Common myeloid progenitor, CD34-positive (primary cell): ENCODE measurements around the gene MSANTD2.

Experiments used
- CTCF ChIA-PET: fragments of 350-600 bp; sonication (Branson Sonifier 250); formaldehyde crosslinking; loops from one replicate; lab custom pipeline; 2021; ENCODE audit warnings: antibody characterized with exemption; lab: Charles Lee
- POLR2A ChIA-PET: fragments of 350-600 bp; sonication (Branson Sonifier 250); formaldehyde crosslinking; loops from one replicate; lab custom pipeline; 2021; ENCODE audit warnings: antibody characterized with exemption; lab: Charles Lee
- DNase-seq, 3 donors: peaks; one replicate each; pipeline versions ENCODE4 v3.0.0 to v3.0.0-alpha.2; 2013
- H3K27ac ChIP-seq, 2 experiments: 1 replicate in 1 of 2; 2 replicates in 1 of 2; pipeline ENCODE4 v1.7.0; 2013; ENCODE audit warnings: inconsistent platforms in 2 of 2, low read length in 2 of 2, mild to moderate bottlenecking in 2 of 2, low read depth in 1 of 2, moderate library complexity in 1 of 2; ENCODE audit not compliant: severe bottlenecking in 2 of 2, insufficient read depth in 1 of 2, poor library complexity in 1 of 2
- H3K27me3 ChIP-seq, 5 experiments: replicated peaks in 2 of 5; 1 replicate in 3 of 5; 2 replicates in 2 of 5; pipeline versions ENCODE4 v1.6.1 to v1.7.0; 2013; ENCODE audit warnings: low read length in 4 of 5, mild to moderate bottlenecking in 2 of 5, moderate library complexity in 2 of 5, inconsistent platforms in 1 of 5; ENCODE audit not compliant: insufficient read depth in 5 of 5, control insufficient read depth in 4 of 5
- H3K36me3 ChIP-seq, 4 experiments: 1 replicate in 2 of 4; 2 replicates in 2 of 4; pipeline versions ENCODE4 v1.6.1 to v1.7.0; 2013; ENCODE audit warnings: low read length in 3 of 4, control low read depth in 1 of 4, mild to moderate bottlenecking in 1 of 4; ENCODE audit not compliant: control insufficient read depth in 4 of 4, insufficient read depth in 4 of 4
- H3K4me1 ChIP-seq, 4 experiments: 1 replicate in 3 of 4; 2 replicates in 1 of 4; pipeline versions ENCODE4 v1.6.1 to v1.7.1; 2013; ENCODE audit warnings: low read length in 3 of 4, mild to moderate bottlenecking in 3 of 4, control low read depth in 1 of 4, inconsistent platforms in 1 of 4, moderate library complexity in 1 of 4; ENCODE audit not compliant: control insufficient read depth in 4 of 4, insufficient read depth in 4 of 4; ENCODE audit errors: control extremely low read depth in 1 of 4
- H3K4me3 ChIP-seq, 7 experiments: 1 replicate in 4 of 7; 2 replicates in 3 of 7; pipeline versions ENCODE4 v1.5.1 to v1.7.0; 2013; ENCODE audit warnings: mild to moderate bottlenecking in 7 of 7, low read length in 6 of 7, moderate library complexity in 6 of 7, inconsistent platforms in 2 of 7, low read depth in 2 of 7, control low read depth in 1 of 7; ENCODE audit not compliant: insufficient read depth in 4 of 7, control insufficient read depth in 1 of 7; ENCODE audit errors: extremely low read depth in 1 of 7
- H3K9me3 ChIP-seq, 5 experiments: 1 replicate in 4 of 5; 2 replicates in 1 of 5; pipeline versions ENCODE4 v1.6.1 to v1.7.1; 2013; ENCODE audit warnings: low read length in 4 of 5, mild to moderate bottlenecking in 2 of 5, inconsistent platforms in 1 of 5, low read depth in 1 of 5, moderate library complexity in 1 of 5; ENCODE audit not compliant: control insufficient read depth in 4 of 5, insufficient read depth in 2 of 5; ENCODE audit errors: control extremely low read depth in 1 of 5
- WGBS: methylation state at CpG from one replicate; pipeline ENCODE4 v1.1.5; 2013; ENCODE audit not compliant: insufficient coverage; 5-methylcytosine and 5-hydroxymethylcytosine counted together

The MSANTD2 gene

GRCh38 chr11:124728134-124728533 lies 72.1 kb downstream of the MSANTD2 start:
- H3K27ac ChIP-seq, result no peak overlapping the region
- CTCF ChIA-PET, result interaction anchor here (1.1 kb wide), 1 partner anchor 17 kb away, joined by 4 read pairs; no protein-coding TSS in a partner anchor
- POLR2A ChIA-PET, result no interaction called here
- H3K9me3 ChIP-seq, result no peaks in the 10 kb centered on the region
- H3K4me1 ChIP-seq, result peaks cover 13 to 56% (median 34%) of the 10 kb centered on the region in 4 experiments
- no peak overlapping the region for H3K4me3 ChIP-seq
- H3K36me3 ChIP-seq, result no peaks in the 10 kb centered on the region
- no peaks in the 10 kb centered on the region for H3K27me3 ChIP-seq
- WGBS, result 100% methylated on average over 1 of the region's 2 CpGs
- DNase-seq, result no peak

DNA sequence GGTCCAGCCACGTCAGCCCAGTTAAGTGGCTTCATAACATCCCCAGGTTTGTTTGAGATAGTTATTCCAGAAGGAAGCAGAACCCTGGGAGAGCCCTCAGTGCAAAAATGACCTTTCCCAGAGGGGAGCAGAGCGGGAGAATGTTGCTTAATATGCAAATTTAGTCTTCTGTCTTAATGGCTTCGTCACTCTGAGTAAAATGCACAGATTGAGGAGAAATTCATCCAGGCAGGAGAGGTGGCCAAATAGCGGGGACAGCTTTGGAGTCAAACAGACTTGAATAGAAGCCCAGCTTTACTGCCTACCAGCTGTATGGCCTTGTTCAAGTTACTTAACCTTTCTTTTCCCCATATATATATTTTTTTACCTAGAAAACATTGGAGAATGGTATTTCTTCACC lies 72.7 kb downstream of the MSANTD2 start:
- CTCF ChIA-PET, result interaction anchor here (1.1 kb wide), 1 partner anchor 17 kb away, joined by 4 read pairs; no protein-coding TSS in a partner anchor
- DNase-seq, result no peak
- WGBS, result 100% methylated on average over 4 of the region's 4 CpGs
- Histone ChIP-seq H3K4me1 (peaks cover 10 to 56% (median 33%) of the 10 kb centered on the region in 4 experiments), H3K4me3 (no peak overlapping the region), H3K27me3 (no peaks in the 10 kb centered on the region), H3K9me3 (no peaks in the 10 kb centered on the region), H3K27ac (no peak overlapping the region), H3K36me3 (no peaks in the 10 kb centered on the region)
- POLR2A ChIA-PET, result no interaction called here

GRCh38 chr11:124725719-124726105 lies 74.5 kb downstream of the MSANTD2 start:
- H3K4me1 ChIP-seq, result peaks cover 16 to 57% (median 39%) of the 10 kb centered on the region in 4 experiments
- POLR2A ChIA-PET, result interaction anchor here (0.9 kb wide), 1 partner anchor 8 kb away, joined by 3 read pairs; no protein-coding TSS in a partner anchor

DNA sequence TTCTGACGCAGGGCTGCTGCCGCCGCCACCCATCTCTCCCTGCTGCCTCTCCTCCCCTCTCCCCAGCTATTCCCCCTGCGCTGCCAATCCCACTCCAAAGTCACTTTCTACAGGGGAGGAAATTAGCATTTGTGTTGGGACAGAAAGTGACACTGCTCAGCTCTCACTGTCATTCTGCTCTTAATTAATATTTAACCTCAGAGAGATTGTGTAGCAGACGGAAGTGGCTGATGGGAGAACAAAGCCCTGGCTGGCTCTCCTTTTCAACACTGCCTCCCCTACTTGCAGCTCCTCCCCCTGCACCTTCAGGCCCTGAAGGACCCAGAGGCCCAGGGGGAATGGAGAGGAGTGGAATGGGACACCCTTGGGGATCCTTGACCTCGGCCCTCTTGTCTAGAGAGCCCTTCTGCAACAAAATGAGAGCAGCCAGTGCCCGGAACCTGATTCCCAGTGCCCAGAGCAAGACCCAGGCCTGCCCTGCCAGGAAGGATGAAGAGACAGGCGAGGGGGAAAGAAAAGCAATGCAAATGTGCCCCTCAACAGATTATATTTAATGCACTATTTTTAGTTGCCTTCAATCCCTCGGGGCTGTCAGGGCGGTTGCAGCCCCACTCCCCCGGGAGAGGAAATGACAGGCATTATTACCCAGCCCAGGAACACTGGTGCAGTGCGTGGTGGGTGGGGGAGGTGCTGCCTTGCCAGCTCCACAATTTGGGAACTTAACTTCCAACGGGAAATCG lies 75.1 kb downstream of the MSANTD2 start:
- ChIA-PET CTCF (interaction anchor here (1.0 to 3.1 kb wide), 9 partner anchors 9 to 133 kb away, joined by 3 to 17 read pairs (median 4); partner anchors contain the start of gene NRGN), POLR2A (interaction anchor here (0.6 kb wide), 1 partner anchor 36 kb away, joined by 3 read pairs; no protein-coding TSS in a partner anchor)
- Histone ChIP-seq H3K36me3 (no peaks in the 10 kb centered on the region), H3K4me1 (peaks cover 16 to 60% (median 39%) of the 10 kb centered on the region in 4 experiments), H3K4me3 (peak overlapping the region in 5 of 7 experiments; percentile 15 to 58 (median 41)), H3K27ac (no peak overlapping the region), H3K27me3 (no peaks in the 10 kb centered on the region), H3K9me3 (no peaks in the 10 kb centered on the region)
- 25% methylated on average over 11 of the region's 14 CpGs for WGBS
- DNase-seq, result peak in 2 of 3 donors; percentile 42 to 49

More at GRCh38 chr11:124725719-124726105, 74.5 kb downstream of the MSANTD2 start:
- Histone ChIP-seq H3K4me3 (peak overlapping the region in 5 of 7 experiments; percentile 15 to 58 (median 41)), H3K9me3 (no peaks in the 10 kb centered on the region), H3K27me3 (no peaks in the 10 kb centered on the region), H3K27ac (no peak overlapping the region), H3K36me3 (no peaks in the 10 kb centered on the region)
- peak in 2 of 3 donors; percentile 46 to 62 for DNase-seq
- WGBS, result 0% methylated on average over 6 of the region's 6 CpGs
- CTCF ChIA-PET, result interaction anchor here (1.1 to 3.1 kb wide), 6 partner anchors 9 to 38 kb away, joined by 3 to 17 read pairs (median 4); partner anchors contain the start of gene NRGN

- Histone ChIP-seq H3K4me3 (peak overlapping the region in 4 of 7 experiments; percentile 9 to 54 (median 37)), H3K36me3 (no peaks in the 10 kb centered on the region), H3K27me3 (peaks cover 0 to 19% (median 8%) of the 10 kb centered on the region in 5 experiments), H3K9me3 (no peaks in the 10 kb centered on the region), H3K4me1 (peaks cover 20 to 79% (median 54%) of the 10 kb centered on the region in 4 experiments), H3K27ac (no peak overlapping the region)
- CTCF ChIA-PET, result no interaction called here
- 0% methylated on average over 6 of the region's 6 CpGs for WGBS
- DNase-seq, result no peak
- POLR2A ChIA-PET, result no interaction called here
Measured at GRCh38 chr11:124722176-124722575, 78.0 kb downstream of the MSANTD2 start.

GRCh38 chr11:124719534-124719933 lies 80.7 kb downstream of the MSANTD2 start:
- WGBS, result 100% methylated on average over 1 of the region's 2 CpGs
- no peak overlapping the region for H3K27ac ChIP-seq
- ChIA-PET POLR2A (no interaction called here), CTCF (interaction anchor here (1.1 to 2.0 kb wide), 4 partner anchors 11 to 49 kb away, joined by 3 to 7 read pairs (median 6); no protein-coding TSS in a partner anchor)
- DNase-seq, result no peak
- peaks cover 0 to 19% (median 8%) of the 10 kb centered on the region in 5 experiments for H3K27me3 ChIP-seq
- H3K36me3 ChIP-seq, result no peaks in the 10 kb centered on the region
- H3K4me1 ChIP-seq, result peaks cover 14 to 72% (median 50%) of the 10 kb centered on the region in 4 experiments
- H3K9me3 ChIP-seq, result no peaks in the 10 kb centered on the region
- no peak overlapping the region for H3K4me3 ChIP-seq
